ENCODE data around the gene BZW2.
"Not testable (repeated sequence)": the region's sequence is repeated elsewhere in the genome, so short reads cannot be mapped to it uniquely, and the experiment has no call there.

Gene BZW2

DNA sequence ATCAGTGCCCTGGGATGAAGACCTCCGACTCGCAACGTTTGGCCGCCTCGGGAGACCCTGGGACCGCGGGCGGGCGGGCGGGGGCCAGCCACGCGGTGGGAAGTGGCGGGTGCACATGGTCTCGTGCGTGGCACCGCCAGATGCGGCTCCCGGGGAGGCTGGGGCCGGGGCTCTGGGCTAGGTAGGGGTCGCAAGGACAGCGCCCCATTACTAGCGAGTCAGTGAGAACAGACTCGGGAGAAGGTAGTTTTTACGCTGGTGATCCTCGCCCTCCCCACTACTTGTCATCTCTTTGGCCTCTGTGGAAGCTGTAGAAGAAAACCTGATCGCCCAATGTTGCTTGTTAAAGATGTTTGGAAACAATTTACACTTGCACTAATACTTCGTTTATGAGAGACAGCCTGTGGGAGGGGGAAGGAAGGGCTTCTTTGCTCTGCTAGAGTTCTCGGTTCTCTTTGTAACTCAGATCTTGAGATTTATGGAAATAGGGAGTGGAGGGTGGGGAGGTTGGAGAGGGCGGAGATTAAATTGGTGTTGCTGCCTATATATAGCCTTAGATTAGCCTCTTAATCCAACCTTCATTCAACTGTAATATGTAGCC lies 591 bp downstream of the BZW2 start:
- no peak for DNase-seq

DNA sequence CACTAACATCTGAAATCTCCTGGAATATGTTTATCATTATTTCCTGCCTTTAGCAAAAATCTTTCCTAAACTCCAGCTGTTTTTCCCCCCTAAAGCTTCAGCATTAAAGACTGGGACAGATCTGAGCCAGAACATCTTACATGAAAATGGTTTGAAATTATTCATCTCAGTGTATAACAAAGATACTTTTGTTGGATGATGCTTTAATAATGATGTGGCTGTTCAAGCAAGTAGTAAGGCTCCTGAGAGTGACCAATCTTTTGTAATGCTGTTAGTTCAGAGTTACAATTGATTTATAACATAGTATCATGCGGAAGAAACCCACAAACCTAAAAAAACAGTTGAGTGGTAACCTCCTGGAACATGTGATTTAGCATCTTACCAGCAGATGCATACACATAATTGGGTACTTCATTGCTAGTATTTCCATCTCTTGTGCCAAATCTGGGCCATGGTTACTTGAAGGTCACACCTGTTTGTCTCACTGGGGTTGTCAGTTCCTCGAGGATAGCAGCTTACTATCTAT lies 1.5 kb downstream of the BZW2 start:
- no peak for DNase-seq

DNA sequence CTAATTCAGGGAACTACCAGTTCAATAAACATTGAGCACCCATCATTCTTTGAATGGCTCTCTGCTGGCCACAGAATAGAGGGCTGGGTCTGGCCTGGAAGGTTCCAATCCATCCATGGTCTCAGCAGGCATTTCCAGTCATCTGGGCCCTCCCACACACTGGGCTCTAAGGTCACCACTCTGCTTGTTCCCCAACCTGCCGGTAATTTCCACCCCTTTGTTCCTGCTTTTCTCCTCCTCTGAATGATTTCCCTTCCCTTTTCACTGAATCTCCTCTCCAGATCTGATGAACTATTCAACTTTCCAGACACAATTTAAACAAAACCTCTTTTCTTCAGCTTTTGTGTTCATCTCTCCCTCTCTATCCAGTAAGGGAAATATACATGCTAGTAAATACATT lies 2.6 kb downstream of the BZW2 start:
- no peak for DNase-seq

DNA sequence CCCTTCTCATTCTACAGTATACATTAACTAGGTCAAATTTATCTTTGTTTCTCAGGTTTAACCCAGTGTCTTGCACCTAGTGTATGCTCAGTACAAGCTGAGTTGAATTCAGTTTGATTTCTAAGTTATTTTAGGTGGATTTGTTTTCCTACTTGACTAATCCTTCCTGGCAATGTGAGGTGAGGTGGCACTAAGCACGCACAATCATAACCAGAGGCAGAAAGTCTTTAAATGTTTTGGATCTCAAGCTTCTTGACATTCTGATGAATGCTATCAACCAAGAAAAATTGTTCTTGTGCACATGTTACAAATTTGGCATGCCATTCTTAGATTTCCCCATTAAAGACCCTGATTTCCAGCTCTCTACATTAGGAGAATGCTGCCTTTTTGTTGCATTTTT lies 3.2 kb downstream of the BZW2 start:
- no peak for DNase-seq

DNA sequence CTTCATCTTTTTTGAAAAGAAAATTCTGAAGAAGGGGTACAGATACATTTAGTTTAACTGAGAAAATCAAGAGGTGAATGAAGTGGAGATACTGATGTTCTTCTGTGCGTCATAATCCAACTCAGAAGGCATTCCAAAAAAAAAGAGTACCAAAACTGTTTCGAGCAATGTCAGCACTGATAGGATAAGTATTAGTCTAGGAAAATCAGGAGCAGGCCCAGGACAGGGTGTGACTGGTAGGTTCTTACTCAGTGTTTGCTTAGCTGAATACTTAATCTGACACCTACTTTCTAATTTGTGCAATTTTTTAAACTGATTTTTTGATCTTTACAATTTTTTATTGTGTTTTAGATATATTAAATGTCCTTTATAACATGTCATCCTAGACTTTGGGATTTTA lies 4.3 kb downstream of the BZW2 start:
- no peak for DNase-seq

GRCh38 chr7:16651396-16652239 lies 5.6 kb downstream of the BZW2 start:
- DNase-seq: no peak

GRCh38 chr7:16652240-16652583 lies 6.2 kb downstream of the BZW2 start:
- DNase-seq: no peak

- no peak for DNase-seq
Measured at GRCh38 chr7:16652888-16653287, 6.9 kb downstream of the BZW2 start.

GRCh38 chr7:16655394-16655793 lies 9.4 kb downstream of the BZW2 start:
- no peak for DNase-seq

- no peak for DNase-seq
Measured at GRCh38 chr7:16656141-16656540, 10.2 kb downstream of the BZW2 start.

DNA sequence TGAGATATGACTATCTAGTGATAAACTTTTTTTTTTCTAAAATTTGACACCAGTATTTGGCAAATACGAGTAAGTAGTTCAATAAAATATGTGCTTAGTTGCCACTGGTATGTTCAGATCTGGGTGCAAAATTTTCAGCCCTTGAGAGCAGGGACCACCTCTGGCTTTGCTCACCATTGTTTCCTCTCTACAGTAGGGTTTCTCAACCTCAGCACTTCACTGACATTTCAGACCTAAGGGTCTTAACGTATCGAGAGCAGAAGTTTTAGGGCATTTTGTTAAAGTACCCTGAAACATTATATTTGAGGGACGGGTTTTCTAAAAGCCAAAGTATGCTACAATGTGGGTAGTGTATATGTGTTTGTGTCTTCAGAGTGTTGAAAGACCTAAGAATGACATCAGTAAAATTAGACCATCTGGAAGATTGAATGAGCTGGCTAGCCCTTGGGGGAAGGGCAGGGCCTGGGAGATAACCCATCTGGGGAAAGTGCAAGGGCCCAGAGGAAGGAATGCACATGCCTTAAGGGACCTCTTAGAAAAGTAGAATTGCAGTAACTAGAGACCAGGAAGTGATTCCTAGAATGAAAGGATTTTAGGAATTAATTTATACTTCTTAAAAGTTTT lies 11.8 kb downstream of the BZW2 start:
- DNase-seq: no peak

DNA sequence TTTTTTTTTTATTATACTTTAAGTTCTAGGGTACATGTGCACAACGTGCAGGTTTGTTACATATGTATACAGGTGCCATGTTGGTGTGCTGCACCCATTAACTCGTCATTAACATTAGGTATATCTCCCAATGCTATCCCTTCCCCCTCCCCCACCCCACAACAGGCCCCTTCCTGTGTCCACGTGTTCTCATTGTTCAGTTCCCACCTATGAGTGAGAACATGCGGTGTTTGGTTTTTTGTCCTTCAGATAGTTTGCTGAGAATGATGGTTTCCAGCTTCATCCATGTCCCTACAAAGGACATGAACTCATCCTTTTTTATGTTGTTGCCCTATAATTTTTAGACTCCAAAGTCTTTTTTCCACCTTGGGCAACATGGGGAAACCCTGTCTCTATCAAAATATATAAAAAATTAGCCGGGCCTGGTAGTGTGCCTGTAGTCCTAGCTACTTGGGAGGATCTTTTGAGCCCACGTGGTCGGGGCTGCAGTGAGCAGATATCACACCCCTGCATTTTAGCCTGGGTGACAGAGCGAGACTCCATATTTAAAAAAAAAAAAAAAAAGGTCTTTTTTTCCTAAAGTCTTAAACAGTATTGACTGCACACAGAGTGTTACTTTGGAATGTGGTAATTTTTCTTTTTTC lies 14.0 kb downstream of the BZW2 start:
- not testable (repeated sequence) for DNase-seq

GRCh38 chr7:16660702-16661464 lies 14.9 kb downstream of the BZW2 start:
- DNase-seq: no peak

DNA sequence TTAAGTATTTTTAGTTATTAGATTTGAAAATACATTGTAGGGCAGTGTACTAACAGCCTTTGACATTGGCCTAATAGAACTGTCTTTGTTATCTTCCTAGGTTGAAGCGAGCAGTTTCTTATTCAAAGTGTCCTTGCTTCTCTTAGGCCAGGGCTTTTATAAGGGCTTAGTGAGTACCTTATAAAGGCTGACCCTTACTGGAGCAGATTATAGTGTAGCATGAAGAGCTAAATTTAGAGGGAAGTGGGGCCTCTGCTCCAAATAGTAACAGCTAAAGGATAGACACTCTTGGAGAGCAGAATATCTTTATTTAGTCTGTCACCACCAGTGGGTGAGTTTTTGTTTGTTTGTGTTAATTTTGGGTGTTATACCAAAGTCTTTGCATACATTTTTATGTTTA lies 15.9 kb downstream of the BZW2 start:
- no peak for DNase-seq

- DNase-seq: no peak
Measured at GRCh38 chr7:16667355-16667754, 21.4 kb downstream of the BZW2 start.

- DNase-seq: peak; percentile 91
Measured at GRCh38 chr7:16668049-16668858, 22.3 kb downstream of the BZW2 start.

GRCh38 chr7:16668978-16669377 lies 23.0 kb downstream of the BZW2 start:
- DNase-seq: no peak

- no peak for DNase-seq
Measured at GRCh38 chr7:16669581-16669980, 23.6 kb downstream of the BZW2 start.

- DNase-seq: no peak
Measured at GRCh38 chr7:16670021-16670420, 24.0 kb downstream of the BZW2 start.

- no peak for DNase-seq
Measured at GRCh38 chr7:16670731-16671344, 24.9 kb downstream of the BZW2 start.

- no peak for DNase-seq
Measured at GRCh38 chr7:16671811-16672210, 25.8 kb downstream of the BZW2 start.

Measured in amniotic stem cell (primary cell).